Fibroblast of pulmonary artery (primary cell): ENCODE results near the gene DCHS1.

ENCODE experiments used
- DNase-seq: peaks from one replicate; pipeline ENCODE4 v3.0.0-alpha.2; 2010; ENCODE audit warnings: low read depth
- H3K4me3 ChIP-seq: replicated peaks from 2 replicates; pipeline ENCODE4 v1.5.1; 2011; ENCODE audit warnings: low read depth, mild to moderate bottlenecking, control low read depth, low read length, moderate library complexity
- TF ChIP-seq, protein P1 (sequence below): IDR thresholded peaks from 2 replicates; pipeline ENCODE4 v1.5.1; 2011; ENCODE audit warnings: mild to moderate bottlenecking, control low read depth, low read length, inconsistent platforms; ENCODE audit errors: missing control alignments

Gene DCHS1

DNA sequence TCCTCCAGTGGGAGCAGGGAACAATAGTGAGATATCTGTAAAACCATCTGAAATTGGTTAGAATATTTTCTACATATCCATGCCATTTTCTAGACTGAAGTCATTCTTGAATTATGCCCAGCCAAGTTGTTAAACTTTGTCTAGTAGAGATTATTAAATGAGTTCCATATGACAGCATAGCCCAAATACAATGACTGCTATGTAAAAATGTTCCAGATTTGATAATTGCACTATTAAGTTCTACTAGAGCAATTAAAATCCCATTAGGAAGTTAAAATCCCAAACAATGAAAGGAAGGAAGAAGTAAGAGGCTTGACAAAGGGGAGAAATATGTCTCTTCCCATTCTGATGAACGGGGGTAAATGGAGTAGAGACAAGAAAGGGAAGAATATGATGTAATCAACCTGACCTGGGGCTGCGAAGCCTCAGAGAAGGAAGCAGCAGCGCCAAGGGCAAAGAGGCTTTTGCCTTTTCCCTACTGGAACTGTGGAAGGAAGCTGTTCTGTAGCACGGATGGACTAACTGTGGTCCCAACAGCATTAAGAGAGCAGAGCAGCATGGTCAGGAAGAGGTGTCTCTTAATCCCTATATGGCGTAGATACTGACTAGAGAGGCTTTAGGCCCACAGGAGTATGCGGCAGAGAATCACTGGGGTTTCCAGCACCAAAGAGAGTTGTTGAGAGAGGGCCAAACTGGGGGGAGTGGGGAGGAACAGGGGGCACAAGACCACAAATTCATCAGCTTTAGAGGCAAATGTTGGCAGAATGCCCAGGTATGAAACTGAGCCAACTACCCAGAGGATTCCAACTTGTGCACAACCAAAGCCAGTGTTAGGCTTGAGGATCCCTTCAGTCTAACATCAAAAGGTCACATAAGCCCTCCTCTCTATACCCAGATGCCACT is 78.9 kb downstream of the DCHS1 start:
- DNase-seq, result peak; percentile 77
- no peak overlapping the region for H3K4me3 ChIP-seq
- TF ChIP-seq, protein P1, sequence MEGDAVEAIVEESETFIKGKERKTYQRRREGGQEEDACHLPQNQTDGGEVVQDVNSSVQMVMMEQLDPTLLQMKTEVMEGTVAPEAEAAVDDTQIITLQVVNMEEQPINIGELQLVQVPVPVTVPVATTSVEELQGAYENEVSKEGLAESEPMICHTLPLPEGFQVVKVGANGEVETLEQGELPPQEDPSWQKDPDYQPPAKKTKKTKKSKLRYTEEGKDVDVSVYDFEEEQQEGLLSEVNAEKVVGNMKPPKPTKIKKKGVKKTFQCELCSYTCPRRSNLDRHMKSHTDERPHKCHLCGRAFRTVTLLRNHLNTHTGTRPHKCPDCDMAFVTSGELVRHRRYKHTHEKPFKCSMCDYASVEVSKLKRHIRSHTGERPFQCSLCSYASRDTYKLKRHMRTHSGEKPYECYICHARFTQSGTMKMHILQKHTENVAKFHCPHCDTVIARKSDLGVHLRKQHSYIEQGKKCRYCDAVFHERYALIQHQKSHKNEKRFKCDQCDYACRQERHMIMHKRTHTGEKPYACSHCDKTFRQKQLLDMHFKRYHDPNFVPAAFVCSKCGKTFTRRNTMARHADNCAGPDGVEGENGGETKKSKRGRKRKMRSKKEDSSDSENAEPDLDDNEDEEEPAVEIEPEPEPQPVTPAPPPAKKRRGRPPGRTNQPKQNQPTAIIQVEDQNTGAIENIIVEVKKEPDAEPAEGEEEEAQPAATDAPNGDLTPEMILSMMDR, result no peak

- H3K4me3 ChIP-seq, result no peak overlapping the region
- TF ChIP-seq, protein P1, result no peak
- DNase-seq, result no peak
Observed at GRCh38 chr11:6574816-6575715, 80.5 kb downstream of the DCHS1 start.

GRCh38 chr11:6572215-6572614 is 83.4 kb downstream of the DCHS1 start:
- TF ChIP-seq, protein P1, result no peak
- DNase-seq, result peak; percentile 80
- no peak overlapping the region for H3K4me3 ChIP-seq

DNA sequence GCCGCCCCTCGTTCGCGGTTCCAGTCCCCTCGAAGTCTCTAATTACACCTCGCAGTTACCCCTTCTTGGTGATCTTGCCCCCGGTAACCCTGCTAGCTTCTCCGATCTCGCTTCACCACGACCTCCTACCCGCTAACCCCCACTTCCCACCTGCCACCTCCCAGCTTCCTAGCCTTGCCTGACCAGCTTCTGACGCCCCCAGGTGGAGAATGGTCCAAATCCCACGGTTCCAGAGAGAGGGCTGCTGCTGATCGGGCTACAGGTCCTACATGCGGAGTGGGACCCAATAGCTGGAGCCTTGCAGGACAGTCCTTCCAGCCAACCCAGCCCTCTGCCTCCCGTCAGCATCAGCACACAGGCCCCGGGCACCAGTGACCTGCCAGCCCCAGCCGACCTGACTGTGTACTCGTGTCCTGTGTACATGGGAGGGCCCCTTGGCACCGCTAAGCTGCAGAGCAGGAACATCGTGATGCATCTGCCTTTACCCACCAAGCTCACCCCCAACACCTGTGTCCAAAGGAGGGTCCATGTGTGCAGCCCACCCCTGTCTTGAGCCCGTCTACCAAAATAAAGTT is 84.1 kb downstream of the DCHS1 start:
- H3K4me3 ChIP-seq, result no peak overlapping the region
- TF ChIP-seq, protein P1, result no peak
- no peak for DNase-seq
